ENCODE data around the gene GP1BB.
A peak's percentile ranks its signal among the peaks of the same experiment; 100 is the strongest.

Gene GP1BB

DNA sequence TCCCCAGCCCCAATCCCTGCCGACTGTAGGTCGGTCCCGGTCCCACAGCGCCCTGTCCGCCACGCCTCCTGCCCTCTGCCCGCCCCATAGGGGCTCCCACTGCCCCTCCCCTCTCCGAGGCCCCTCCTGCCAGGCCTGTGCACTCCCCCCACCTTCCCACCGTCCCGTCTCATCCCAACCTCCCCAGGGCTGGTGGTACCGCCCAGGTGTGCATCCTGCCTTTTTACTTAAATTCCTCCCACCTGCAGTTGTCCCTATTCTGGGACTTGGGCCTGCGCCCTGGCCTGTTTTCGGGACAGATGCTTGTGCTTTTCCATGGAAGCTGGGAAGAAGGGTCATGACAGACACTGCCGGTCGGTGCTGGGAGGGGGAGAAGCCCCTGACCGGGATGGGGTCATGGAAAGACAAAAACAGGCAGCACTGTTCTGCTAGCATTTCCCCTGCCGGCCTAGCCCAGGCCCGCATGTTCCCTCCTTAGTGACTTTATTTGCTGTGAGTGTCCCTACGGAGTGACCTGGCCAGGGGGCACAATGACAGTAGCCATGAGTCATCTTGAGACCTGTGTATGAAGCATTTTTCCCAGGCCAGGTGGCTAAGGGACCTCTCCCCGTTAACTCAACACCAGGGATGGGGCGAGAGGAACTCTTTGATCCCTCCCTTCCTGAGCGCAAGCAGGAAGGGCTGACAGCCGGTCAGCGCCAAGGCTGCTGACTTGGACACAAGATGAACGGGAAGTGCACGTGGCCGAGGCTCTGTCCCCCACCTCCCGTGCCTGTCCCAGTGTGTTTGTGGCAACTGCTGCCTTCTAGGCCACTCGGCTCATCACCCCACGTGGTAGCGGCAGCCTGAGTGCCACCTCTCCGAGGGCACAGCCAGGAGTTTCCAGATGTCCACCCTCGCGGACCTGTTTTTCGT lies 44.3 kb downstream of the GP1BB start:
- DNase-seq = no peak

DNA sequence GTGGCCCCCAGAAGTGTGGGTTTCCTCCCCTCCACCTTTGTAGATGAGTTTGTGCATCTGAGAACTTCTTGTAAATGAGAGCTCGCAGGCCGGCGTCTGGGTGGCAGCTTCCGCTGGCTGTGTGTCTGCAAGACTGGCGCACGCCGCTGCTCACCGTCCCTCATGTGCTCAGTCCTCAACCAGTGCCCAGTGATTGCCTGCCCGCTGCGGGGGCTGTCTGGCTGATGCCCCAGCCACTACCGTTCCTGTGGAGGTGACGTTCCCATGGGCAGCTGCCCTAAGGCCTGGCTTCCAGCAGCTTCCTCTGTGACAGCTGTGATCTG lies 46.0 kb downstream of the GP1BB start:
- DNase-seq = no peak

DNA sequence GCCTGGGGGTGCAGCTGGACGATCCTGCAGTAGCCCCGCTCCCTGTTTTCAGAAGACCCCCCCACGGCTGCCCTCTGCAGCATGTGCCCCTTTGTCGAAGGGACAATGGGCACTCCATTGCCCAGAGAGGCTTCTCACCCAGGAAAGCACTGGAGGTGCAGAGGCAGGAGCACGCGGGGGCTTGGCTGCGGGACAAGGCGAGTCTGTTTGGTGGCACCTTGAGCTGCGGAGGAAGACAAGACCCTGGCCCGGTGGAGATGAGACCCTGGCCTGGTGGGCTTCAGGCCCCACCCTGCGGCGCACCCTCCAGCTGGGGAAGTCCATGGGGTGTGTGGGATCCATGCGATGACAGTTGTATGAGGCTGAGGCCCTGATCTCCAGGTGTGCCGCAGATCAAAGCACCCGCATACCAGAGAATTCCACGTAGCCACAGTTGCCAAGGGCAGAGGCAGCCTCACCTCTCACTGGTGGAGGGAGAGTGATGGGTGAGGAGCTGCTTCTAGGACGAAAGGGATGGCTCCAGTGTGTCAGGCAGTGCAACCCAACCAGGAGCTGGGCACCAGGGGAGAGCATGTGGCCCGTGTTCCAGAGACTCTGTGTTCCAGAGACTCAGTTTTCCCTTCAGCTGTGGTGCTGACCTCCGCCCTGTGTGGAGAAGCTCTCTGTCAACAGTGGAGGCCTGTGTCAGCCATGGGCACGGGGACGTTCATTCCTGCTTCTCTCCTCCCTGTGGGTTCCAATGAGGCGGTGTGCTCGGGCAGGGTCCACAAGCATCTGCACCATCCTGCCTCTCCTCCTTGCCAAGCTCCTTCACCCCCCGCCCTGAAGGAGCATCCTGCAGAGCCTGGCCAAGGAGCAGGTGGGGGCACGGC lies 47.2 kb downstream of the GP1BB start:
- no peak for DNase-seq

DNA sequence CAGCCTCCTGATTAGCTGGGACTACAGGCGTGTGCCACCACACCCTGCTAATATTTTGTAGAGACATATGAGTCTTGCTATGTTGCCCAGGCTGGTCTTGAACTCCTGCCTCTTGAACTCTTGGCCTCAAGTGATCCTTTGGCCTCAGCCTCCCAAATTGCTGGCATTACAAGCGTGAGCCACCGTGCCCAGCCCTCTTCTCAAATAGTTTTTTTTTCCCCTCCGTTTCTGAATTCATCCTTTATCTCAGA lies 49.0 kb downstream of the GP1BB start:
- DNase-seq = no peak

DNA sequence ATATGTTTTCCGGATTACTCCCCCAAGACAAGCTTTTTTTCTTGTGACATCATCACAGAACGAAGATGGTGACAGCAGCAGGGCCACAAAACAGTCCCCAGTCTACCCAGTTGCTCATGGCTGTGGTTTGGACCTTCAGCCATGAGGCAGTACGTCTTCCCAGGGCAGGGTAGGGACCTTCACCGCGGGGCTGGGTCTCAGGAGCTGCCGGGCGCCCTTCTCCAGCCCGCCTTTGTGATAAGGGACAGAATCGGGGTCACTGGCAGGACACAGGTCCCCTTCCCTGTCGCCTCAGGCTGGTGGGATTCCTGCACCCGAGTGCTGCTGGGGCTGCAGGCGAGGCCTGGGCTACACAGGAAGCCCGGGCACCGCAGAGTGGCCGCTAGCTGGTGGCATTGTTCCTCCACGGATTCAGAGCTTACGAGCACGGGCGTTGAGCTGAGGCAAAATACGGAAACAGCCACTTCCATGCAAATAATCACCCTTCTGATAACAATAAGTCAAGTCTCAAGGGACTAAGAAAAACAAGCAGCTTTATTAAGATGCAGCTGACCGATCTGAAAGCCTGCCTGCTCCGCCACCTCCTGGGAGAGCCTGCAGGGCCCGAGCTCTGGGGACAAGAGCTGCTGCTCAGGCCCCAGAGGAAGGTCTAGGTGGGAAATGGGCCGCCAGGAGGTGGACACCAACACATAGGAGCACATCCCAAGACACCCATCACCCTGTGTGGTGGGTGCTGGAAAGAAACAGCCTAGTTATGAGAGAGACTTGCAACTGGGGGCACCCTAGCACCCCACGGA lies 49.5 kb downstream of the GP1BB start:
- DNase-seq = peak; percentile 9 to 22

DNA sequence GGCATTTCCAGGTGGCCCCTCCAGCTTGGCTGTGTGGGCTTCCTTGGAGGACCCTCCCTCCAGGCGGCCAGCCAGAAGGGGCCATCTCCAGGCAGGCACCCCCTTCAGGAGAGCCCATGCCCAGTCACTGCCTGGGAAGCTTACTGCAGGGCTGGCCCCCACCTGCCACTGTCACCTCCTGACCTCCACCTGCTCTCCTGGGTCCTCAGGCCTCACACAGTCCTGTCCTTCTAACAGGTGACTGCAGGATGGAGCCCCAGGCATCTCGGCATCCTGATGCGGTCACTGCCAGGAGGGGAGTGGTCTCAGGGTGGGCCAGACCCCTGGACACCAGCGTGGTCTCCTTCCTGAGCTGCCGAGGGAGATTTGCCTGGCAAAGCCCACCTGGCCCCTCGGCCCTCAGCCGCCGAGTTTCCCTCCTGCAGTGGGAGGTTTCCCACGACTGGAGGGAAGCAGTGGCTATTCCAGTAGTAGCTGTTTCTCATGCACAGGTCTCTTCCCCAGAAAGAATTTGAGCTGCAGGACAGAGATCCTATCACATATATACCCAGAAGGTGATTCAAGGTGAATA lies 50.2 kb downstream of the GP1BB start:
- DNase-seq = no peak

Measured in NCI-H2081 (cell line).